ENCODE data around the gene CDH23.

CDH23 gene

GRCh38 chr10:71396711-71397295 lies at the start of gene CDH23:
CDH23 (plus strand) TSS chr10:71396920; CDS start chr10:71439832, 42,912 bp downstream.
- no peaks in the 10 kb centered on the region for H3K79me2 ChIP-seq (ENCODE audit: insufficient read depth, low read depth)
- no peak within 1 kb of the TSS for H3K9ac ChIP-seq
- peaks cover 55% of the 10 kb centered on the region; the same call in 1 of the 2 replicates for H3K27me3 ChIP-seq (ENCODE audit: insufficient read depth, low read depth)
- TF ChIP-seq CTCF (conservative IDR thresholded peaks at IDR 0.05; ENCODE audit: low read depth, low read length), result no peak
- no peaks in the 10 kb centered on the region for H3K36me3 ChIP-seq (ENCODE audit: insufficient read depth)
- H2AFZ ChIP-seq (ENCODE audit: low read depth), result no peak within 1 kb of the TSS
- no peak within 1 kb of the TSS for H3K4me3 ChIP-seq (IDR thresholded peaks at IDR 0.05; ENCODE audit: insufficient read depth, low read depth, low read length)
- no peaks in the 10 kb centered on the region for H4K20me1 ChIP-seq (ENCODE audit: insufficient read depth)
- no peak within 1 kb of the TSS for H3K27ac ChIP-seq
- H3K4me1 ChIP-seq (ENCODE audit: low read depth, poor library complexity, severe bottlenecking), result no peaks in the 10 kb centered on the region
- H3K4me2 ChIP-seq, result no peak within 1 kb of the TSS

DNA sequence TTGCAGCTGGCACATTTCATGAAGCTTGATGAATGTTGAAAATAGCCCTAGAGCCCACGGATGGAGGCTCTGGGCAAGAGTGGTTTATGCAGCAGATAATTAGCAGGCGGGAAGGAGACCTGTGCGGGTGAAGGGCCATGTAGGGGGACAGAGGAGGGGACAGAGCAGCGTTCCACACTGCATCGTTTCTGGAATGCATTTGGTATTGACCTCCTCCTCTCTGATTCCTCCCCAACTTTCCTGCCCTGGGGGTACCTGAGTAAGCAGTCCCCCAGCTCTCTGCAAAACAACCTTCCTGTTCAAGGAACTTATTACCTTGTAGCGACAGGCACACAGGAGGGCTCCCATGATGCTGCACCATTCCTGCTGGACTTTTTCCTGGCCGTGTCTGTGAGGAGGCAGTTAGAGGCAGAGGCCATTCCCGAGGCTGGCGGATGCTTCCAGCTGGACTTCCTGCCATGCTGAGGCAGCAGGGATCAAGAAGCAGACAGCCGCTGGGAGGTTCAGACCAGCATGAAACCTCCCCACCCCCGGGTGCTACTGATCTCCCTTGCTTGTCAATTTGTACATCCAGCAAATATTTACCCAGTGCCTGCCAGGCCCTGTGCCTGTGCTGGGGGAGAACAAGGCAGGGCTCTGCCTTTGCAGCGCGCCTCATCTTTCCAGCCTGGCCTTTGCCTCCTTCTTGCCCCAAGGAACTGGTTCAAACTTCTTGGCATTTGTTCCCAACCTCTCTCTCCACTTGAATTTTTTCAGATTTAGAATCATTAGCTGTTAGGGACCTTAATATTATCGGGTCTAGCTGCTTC lies 48.9 kb upstream of the CDH23 start:
- Histone ChIP-seq H3K9ac (no peak overlapping the region), H3K79me2 (ENCODE audit: insufficient read depth, low read depth) (no peaks in the 10 kb centered on the region), H4K20me1 (ENCODE audit: insufficient read depth) (no peaks in the 10 kb centered on the region), H3K27ac (no peak overlapping the region), H2AFZ (ENCODE audit: low read depth) (no peak overlapping the region), H3K4me1 (ENCODE audit: low read depth, poor library complexity, severe bottlenecking) (no peaks in the 10 kb centered on the region), H3K4me3 (IDR thresholded peaks at IDR 0.05; ENCODE audit: insufficient read depth, low read depth, low read length) (no peak overlapping the region), H3K36me3 (ENCODE audit: insufficient read depth) (no peaks in the 10 kb centered on the region), H3K27me3 (ENCODE audit: insufficient read depth, low read depth) (no peaks in the 10 kb centered on the region), H3K4me2 (no peak overlapping the region)
- TF ChIP-seq CTCF (conservative IDR thresholded peaks at IDR 0.05; ENCODE audit: low read depth, low read length), result no peak

- no peak overlapping the region for H3K9ac ChIP-seq
- no peaks in the 10 kb centered on the region for H3K27me3 ChIP-seq (ENCODE audit: insufficient read depth, low read depth)
- no peaks in the 10 kb centered on the region for H3K4me1 ChIP-seq (ENCODE audit: low read depth, poor library complexity, severe bottlenecking)
- no peaks in the 10 kb centered on the region for H4K20me1 ChIP-seq (ENCODE audit: insufficient read depth)
- no peak overlapping the region for H3K27ac ChIP-seq
- no peak for TF ChIP-seq CTCF (conservative IDR thresholded peaks at IDR 0.05; ENCODE audit: low read depth, low read length)
- no peak overlapping the region for H3K4me3 ChIP-seq (IDR thresholded peaks at IDR 0.05; ENCODE audit: insufficient read depth, low read depth, low read length)
- H3K79me2 ChIP-seq (ENCODE audit: insufficient read depth, low read depth), result no peaks in the 10 kb centered on the region
- H3K36me3 ChIP-seq (ENCODE audit: insufficient read depth), result no peaks in the 10 kb centered on the region
- no peak overlapping the region for H3K4me2 ChIP-seq
- no peak overlapping the region for H2AFZ ChIP-seq (ENCODE audit: low read depth)
Measured at GRCh38 chr10:71348850-71349249, 47.9 kb upstream of the CDH23 start.

DNA sequence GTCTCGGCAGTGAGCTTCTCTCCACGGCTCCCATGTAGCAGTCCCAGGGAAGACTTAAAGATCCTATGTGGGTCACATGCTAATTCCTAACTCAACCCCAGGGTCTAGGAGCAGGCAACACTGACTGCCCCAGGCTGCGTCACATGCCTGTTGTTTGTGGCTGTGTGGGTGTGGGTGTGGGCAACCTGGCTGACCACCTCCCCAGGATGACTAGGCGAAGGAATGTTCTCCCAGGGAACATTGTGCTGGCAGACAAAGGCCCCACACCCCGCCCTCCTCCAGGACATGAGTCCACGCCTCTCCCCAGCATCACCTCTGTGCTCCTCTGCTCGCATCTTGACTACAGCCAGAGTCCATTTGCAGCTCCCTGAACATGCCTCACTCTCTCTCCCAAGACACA lies 47.3 kb upstream of the CDH23 start:
- Histone ChIP-seq H3K27ac (no peak overlapping the region), H4K20me1 (ENCODE audit: insufficient read depth) (no peaks in the 10 kb centered on the region), H3K4me2 (no peak overlapping the region), H3K79me2 (ENCODE audit: insufficient read depth, low read depth) (no peaks in the 10 kb centered on the region), H3K27me3 (ENCODE audit: insufficient read depth, low read depth) (no peaks in the 10 kb centered on the region), H3K36me3 (ENCODE audit: insufficient read depth) (no peaks in the 10 kb centered on the region), H3K9ac (no peak overlapping the region), H3K4me3 (IDR thresholded peaks at IDR 0.05; ENCODE audit: insufficient read depth, low read depth, low read length) (no peak overlapping the region), H3K4me1 (ENCODE audit: low read depth, poor library complexity, severe bottlenecking) (no peaks in the 10 kb centered on the region), H2AFZ (ENCODE audit: low read depth) (no peak overlapping the region)
- no peak for TF ChIP-seq CTCF (conservative IDR thresholded peaks at IDR 0.05; ENCODE audit: low read depth, low read length)
